Fibroblast of pulmonary artery (primary cell): Measurements from ENCODE around the gene LIN9.

Source experiments
- DNase-seq: peaks from one replicate; pipeline ENCODE4 v3.0.0-alpha.2; 2010; ENCODE audit warnings: low read depth
- H3K4me3 ChIP-seq: replicated peaks from 2 replicates; pipeline ENCODE4 v1.5.1; 2011; ENCODE audit warnings: low read depth, mild to moderate bottlenecking, control low read depth, low read length, moderate library complexity
- CTCF ChIP-seq: IDR thresholded peaks from 2 replicates; pipeline ENCODE4 v1.5.1; 2011; ENCODE audit warnings: mild to moderate bottlenecking, control low read depth, low read length, inconsistent platforms; ENCODE audit errors: missing control alignments

LIN9 gene

GRCh38 chr1:226296911-226297310, 12.1 kb downstream of the LIN9 start:
- no peak for TF ChIP-seq CTCF
- no peak for DNase-seq
- H3K4me3 ChIP-seq: no peak overlapping the region

GRCh38 chr1:226293553-226293920, 15.4 kb downstream of the LIN9 start:
- no peak overlapping the region for H3K4me3 ChIP-seq
- no peak for DNase-seq
- TF ChIP-seq CTCF: no peak

GRCh38 chr1:226292874-226293552, 16.0 kb downstream of the LIN9 start:
- no peak overlapping the region for H3K4me3 ChIP-seq
- DNase-seq: no peak
- no peak for TF ChIP-seq CTCF

DNA sequence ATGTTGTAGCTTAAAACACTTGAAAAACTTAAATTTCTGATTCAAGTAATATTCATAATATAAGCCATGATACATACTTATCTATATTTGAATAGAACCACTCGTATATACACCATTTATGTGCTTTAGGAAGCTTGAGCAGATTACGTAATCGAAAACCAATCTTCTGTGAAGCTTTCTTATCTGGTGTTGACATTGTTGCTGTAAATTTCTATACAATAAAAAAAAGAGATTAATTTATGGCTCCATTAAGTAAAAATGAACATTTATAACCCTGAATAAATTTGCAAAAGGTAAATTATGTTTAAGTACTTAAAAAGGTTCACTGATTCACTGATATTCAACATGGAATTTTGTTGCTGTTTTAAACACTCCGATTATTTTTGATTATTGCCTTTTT, 21.4 kb downstream of the LIN9 start:
- DNase-seq: peak; percentile 11
- H3K4me3 ChIP-seq: no peak overlapping the region
- TF ChIP-seq CTCF: no peak

DNA sequence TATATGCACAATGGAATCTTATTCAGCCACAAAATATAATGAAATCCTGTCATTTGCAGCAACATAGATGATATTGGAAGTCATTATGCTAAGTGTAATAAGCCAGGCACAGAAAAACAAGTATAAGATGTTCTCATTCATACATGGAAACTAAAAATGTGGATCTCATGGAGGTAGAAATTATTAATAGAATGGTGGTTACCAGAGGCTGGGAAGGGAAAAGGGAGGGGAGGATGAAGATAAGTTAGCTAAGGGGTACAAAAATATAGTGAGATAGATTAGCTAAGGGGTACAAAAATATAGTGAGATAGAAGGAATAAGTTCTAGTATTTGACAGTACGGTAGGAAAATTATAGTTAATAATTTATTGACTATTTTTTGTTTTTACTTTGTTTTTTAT, 27.9 kb downstream of the LIN9 start:
- H3K4me3 ChIP-seq: no peak overlapping the region
- DNase-seq: no peak
- TF ChIP-seq CTCF: no peak

DNA sequence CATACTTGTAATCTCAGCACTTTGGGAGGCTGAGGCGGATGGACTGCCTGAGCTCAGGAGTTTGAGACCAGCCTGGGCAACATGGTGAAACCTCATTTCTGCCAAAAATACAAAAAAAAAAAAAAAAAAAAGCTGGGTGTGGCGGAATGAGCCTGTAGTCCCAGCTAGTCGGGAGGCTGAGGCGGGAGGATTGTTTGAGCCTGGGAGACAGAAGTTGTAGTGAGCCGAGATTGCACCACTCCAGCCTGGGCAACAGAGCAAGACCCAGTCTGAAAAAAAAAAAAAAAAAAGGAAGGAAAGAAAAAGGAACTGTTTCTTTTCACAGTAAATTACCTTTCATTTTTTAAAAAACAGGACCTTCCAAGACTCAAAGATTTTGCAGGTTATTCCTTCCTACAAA, 29.5 kb downstream of the LIN9 start:
- DNase-seq: no peak
- no peak for TF ChIP-seq CTCF

DNA sequence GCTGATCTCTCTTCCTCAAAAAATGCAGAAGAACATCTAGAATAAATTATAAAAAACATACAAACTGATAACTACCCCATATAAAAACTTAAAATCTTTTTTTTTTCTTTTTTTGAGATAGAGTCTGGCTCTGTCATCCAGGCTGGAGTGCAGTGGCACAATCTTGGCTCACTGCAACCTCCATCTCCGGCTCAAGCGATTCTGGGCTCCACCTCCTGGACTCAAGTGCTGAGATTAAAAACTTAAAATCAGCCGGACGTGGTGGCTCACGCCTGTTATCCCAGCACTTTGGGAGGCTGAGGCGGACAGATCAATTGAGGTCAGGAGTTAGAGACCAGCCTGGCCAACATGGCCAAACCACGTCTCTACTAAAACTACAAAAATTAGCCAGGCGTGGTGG, 31.1 kb downstream of the LIN9 start:
- no peak overlapping the region for H3K4me3 ChIP-seq
- no peak for DNase-seq
- no peak for TF ChIP-seq CTCF

More for the DNA sequence above, 29.5 kb downstream of the LIN9 start:
- no peak overlapping the region for H3K4me3 ChIP-seq
